ENCODE results near the gene VWA1.
"Not testable (repeated sequence)": the region's sequence is repeated elsewhere in the genome, so short reads cannot be mapped to it uniquely, and the experiment has no call there.

Gene VWA1

GRCh38 chr1:1482856-1483255 lies 47.4 kb downstream of the VWA1 start:
- in situ Hi-C loops (cut with MboI; ENCODE audit: low sequenced_read_pairs), result no loop called here

DNA sequence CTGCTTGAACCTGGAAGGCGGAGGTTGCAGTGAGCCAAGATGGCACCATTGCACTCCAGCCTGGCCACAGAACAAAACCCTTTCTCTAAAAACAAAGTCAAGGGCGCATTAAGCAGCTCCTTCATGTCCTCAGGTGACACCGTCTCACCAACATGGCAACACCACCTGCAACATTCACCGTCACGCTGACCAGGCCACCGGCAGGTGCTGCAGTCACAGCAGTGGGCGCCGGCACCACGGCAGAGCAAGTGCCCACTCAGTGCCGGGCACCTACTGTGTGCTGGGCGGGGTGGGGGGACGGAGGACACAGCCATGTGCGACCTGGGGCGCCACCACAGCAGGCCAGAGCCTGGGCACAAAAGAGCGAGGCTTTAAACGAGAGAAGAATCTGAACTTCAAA lies 48.2 kb downstream of the VWA1 start:
- in situ Hi-C loops (cut with MboI; ENCODE audit: low sequenced_read_pairs), result no loop called here

DNA sequence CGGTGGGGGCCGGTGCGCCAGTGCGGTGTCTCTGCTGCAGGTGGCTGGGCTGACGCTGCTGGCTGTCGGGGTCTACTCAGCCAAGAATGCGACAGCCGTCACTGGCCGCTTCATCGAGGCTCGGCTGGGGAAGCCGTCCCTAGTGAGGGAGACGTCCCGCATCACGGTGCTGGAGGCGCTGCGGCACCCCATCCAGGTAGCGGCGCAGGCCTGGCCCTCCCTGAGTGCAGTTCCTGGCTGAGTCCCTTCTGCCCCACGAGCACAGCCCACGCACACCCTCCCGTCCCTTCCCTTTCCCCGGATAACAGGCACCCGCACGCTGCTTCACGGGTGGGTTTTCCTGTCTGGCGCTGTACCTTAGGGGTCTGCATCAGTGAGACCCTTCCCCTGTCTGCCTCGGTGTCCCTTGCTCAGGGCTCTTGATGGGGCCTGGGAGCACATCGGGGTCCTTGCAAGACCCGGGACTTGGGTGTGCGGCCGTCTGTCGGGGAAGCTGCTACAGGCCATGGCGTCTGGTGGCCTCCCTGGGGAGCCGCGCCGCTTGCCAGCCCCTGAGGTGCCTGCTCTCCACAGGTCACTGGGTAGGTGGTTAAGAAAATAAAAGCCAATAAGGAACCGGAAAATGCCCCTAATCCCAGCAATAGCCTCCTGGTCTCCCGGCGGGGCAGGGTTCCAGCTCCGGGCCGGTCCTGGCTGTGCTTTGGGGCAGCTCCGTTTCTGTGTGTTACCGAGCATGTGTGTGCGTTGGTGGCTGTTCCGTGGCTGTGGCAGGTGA lies 49.7 kb downstream of the VWA1 start:
- in situ Hi-C loops (cut with MboI; ENCODE audit: low sequenced_read_pairs), result not testable (repeated sequence)

- in situ Hi-C loops (cut with MboI; ENCODE audit: low sequenced_read_pairs), result not testable (repeated sequence)
These were observed 50.3 kb downstream of the VWA1 start for GRCh38 chr1:1485755-1486317.

DNA sequence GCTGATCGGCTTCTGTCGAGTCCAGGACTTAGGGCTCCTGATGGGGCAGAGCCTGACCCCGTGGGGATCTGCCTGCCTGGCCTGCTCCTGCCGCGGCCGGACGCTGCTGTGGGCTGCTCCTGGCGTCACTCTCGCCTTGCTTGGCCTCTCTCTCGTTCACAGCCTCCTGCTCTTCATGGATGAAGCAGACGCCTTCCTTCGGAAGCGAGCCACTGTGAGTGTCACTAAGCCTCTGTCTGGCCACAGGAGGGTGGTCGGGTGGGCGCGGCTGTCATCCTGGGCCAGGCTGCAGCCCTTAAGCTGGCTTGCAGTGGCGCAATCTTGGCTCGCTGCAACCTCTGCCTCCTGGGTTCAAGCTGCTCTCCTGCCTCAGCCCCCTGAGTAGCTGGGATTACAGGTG lies 52.2 kb downstream of the VWA1 start:
- in situ Hi-C loops (cut with MboI; ENCODE audit: low sequenced_read_pairs), result no loop called here

- in situ Hi-C loops (cut with MboI; ENCODE audit: low sequenced_read_pairs), result no loop called here
These were observed 53.7 kb downstream of the VWA1 start for GRCh38 chr1:1489231-1489630.

- in situ Hi-C loops (cut with MboI; ENCODE audit: low sequenced_read_pairs), result no loop called here
These were observed 54.4 kb downstream of the VWA1 start for GRCh38 chr1:1489861-1490260.

- in situ Hi-C loops (cut with MboI; ENCODE audit: low sequenced_read_pairs), result no loop called here
These were observed 55.2 kb downstream of the VWA1 start for GRCh38 chr1:1490633-1491230.

DNA sequence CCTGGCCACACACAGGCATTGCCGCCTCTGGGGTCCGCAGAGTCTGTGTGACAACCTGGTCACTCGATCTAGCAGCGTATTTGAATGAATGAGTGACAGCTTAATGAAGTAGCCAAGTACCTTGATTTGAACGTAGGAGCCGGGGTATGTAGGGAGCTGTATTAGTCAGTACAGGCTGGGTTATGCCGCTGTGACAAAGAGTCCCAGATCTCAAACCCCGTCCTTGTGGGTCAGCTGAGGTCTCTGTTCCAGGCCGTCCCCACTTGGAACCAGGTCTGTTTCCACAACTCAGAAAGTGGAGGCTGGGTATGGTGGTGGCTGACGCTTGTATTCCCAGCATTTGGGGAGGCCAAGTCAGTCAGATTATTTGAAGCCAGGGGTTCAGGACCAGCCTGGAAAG lies 56.1 kb downstream of the VWA1 start:
- in situ Hi-C loops (cut with MboI; ENCODE audit: low sequenced_read_pairs), result no loop called here
